ENCODE measurements around the gene FLT4.

DNA sequence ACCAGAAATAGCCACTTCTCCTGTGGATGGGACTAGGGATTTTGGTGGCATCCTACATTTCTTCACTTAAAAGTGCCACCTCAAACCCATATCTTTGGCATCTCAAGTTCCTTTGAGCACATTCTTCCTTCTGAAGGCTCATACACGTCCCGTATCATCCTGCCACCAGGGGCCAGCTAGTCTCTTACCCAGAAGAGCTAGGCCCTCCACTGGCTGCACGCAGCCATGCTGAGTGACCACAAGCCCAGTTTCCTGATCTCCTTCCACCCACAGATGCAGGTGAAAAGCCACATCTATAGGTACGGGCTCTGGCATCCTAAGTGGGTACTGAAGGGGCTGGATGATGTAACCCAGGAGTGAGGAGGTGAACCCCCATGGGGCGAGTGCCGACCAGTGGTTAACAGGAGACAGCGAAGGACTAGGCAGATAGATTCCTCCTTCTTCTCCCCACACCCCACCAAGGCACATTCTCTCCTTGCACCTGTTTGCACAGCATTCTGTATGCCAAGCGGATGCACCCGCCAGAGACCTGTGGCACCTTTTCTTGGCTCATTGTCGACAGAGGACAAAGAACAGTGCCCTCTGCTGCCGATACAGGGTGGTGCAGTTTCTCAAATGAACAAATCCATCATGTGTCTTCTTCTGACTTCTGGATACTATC is 43.7 kb downstream of the FLT4 start:
- TF ChIP-seq PHF8 (CRISPR knock-in tag; IDR thresholded peaks at IDR 0.05) (no peak), EZH2 (conservative IDR thresholded peaks at IDR 0.05; ENCODE audit: low read depth, low read length) (no peak), POLR2A (IDR thresholded peaks at IDR 0.05; ENCODE audit: insufficient read depth in 1 of 2, low read depth in 2 of 2, low read length in 2 of 2) (no peak), ARNTL (CRISPR knock-in tag; IDR thresholded peaks at IDR 0.05) (no peak), CEBPB (IDR thresholded peaks at IDR 0.05; ENCODE audit: borderline replicate concordance, low read depth, low read length) (no peak), HDAC6 (IDR thresholded peaks at IDR 0.05; ENCODE audit: low read depth, low read length) (no peak), STAT5B (CRISPR knock-in tag; IDR thresholded peaks at IDR 0.05) (no peak), SRSF9 (IDR thresholded peaks at IDR 0.05; ENCODE audit: borderline replicate concordance, insufficient read depth, low read depth, low read length, poor library complexity, severe bottlenecking) (no peak), RFX5 (IDR thresholded peaks at IDR 0.05; ENCODE audit: low read depth, low read length) (no peak)
- TF ChIP-seq, protein P1, sequence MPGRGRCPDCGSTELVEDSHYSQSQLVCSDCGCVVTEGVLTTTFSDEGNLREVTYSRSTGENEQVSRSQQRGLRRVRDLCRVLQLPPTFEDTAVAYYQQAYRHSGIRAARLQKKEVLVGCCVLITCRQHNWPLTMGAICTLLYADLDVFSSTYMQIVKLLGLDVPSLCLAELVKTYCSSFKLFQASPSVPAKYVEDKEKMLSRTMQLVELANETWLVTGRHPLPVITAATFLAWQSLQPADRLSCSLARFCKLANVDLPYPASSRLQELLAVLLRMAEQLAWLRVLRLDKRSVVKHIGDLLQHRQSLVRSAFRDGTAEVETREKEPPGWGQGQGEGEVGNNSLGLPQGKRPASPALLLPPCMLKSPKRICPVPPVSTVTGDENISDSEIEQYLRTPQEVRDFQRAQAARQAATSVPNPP (CRISPR knock-in tag; IDR thresholded peaks at IDR 0.05) = no peak
